Measurements from ENCODE around the gene P2RX7.
"Not testable (repeated sequence)": the region's sequence is repeated elsewhere in the genome, so short reads cannot be mapped to it uniquely, and the experiment has no call there.

The P2RX7 gene

DNA sequence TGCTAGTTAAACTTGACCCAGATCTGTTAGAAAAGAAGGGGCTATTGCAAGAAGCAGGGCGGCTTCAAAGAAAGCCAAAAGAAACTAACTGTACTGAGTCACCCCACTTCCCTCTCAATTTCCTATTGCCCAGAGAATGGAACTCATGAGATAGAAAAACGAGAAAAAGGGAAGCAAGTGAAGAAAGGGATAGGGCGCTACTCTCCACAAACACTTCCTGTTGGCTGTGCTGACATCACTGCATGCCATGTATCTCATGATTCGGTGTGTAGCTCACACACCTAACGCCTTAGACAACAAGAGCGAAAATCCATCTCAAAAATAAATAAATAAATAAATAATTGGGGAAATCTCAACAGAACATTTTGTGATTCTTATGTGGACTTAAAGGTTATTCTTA, 64.2 kb downstream of the P2RX7 start:
- Histone ChIP-seq H3K27me3 (no peaks in the 10 kb centered on the region), H3K27ac (no peak overlapping the region), H3K9me3 (no peaks in the 10 kb centered on the region), H3K4me3 (no peak overlapping the region), H3K36me3 (no peaks in the 10 kb centered on the region), H3K4me1 (no peaks in the 10 kb centered on the region)
- TF ChIP-seq, protein P1, sequence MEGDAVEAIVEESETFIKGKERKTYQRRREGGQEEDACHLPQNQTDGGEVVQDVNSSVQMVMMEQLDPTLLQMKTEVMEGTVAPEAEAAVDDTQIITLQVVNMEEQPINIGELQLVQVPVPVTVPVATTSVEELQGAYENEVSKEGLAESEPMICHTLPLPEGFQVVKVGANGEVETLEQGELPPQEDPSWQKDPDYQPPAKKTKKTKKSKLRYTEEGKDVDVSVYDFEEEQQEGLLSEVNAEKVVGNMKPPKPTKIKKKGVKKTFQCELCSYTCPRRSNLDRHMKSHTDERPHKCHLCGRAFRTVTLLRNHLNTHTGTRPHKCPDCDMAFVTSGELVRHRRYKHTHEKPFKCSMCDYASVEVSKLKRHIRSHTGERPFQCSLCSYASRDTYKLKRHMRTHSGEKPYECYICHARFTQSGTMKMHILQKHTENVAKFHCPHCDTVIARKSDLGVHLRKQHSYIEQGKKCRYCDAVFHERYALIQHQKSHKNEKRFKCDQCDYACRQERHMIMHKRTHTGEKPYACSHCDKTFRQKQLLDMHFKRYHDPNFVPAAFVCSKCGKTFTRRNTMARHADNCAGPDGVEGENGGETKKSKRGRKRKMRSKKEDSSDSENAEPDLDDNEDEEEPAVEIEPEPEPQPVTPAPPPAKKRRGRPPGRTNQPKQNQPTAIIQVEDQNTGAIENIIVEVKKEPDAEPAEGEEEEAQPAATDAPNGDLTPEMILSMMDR (IDR thresholded peaks at IDR 0.05): no peak
- DNase-seq: no peak
- intact Hi-C loops (cut with DNase I; ENCODE audit: low total_unique reads): no loop called here

DNA sequence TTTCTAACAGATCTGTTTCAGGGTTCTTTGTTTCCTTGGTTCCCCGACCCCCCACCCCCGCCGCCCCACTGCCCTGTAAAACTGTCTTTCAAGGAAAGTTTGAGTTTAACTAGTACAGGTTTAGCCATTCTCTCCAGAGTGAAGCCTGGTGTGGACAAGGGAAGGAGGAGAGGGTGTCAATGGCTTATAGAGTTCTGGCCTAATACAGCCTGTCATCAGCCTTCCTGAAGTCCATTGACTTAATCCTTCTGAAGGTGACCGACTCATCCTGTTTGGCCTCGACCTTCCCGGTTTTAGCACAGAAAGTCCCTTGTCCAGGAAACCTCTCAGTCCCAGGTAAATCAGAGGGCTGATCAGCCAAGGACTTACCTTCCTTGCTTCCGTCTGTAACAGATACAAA, 66.3 kb downstream of the P2RX7 start:
- TF ChIP-seq, protein P1 (IDR thresholded peaks at IDR 0.05): no peak
- no peaks in the 10 kb centered on the region for H3K9me3 ChIP-seq
- no peaks in the 10 kb centered on the region for H3K4me1 ChIP-seq
- no peaks in the 10 kb centered on the region for H3K36me3 ChIP-seq
- intact Hi-C loops (cut with DNase I; ENCODE audit: low total_unique reads): no loop called here
- H3K27me3 ChIP-seq: no peaks in the 10 kb centered on the region
- no peak overlapping the region for H3K4me3 ChIP-seq
- DNase-seq: no peak
- H3K27ac ChIP-seq: no peak overlapping the region

GRCh38 chr12:121201140-121201539, 68.5 kb downstream of the P2RX7 start:
- H3K36me3 ChIP-seq; H3K27me3 ChIP-seq; DNase-seq; H3K4me1 ChIP-seq; H3K4me3 ChIP-seq; H3K9me3 ChIP-seq; intact Hi-C loops (cut with DNase I; ENCODE audit: low total_unique reads); H3K27ac ChIP-seq: not testable (repeated sequence)

GRCh38 chr12:121202407-121203355, 70.0 kb downstream of the P2RX7 start:
- no peak for DNase-seq
- no peak overlapping the region for H3K27ac ChIP-seq

GRCh38 chr12:121203482-121203881, 70.8 kb downstream of the P2RX7 start:
- H3K27ac ChIP-seq: no peak overlapping the region
- no peaks in the 10 kb centered on the region for H3K4me1 ChIP-seq
- TF ChIP-seq, protein P1 (IDR thresholded peaks at IDR 0.05): no peak
- H3K36me3 ChIP-seq: no peaks in the 10 kb centered on the region
- H3K4me3 ChIP-seq: no peak overlapping the region
- no peaks in the 10 kb centered on the region for H3K9me3 ChIP-seq
- DNase-seq: no peak
- no peaks in the 10 kb centered on the region for H3K27me3 ChIP-seq
- intact Hi-C loops (cut with DNase I; ENCODE audit: low total_unique reads): no loop called here

More at GRCh38 chr12:121202407-121203355, 70.0 kb downstream of the P2RX7 start:
- H3K27me3 ChIP-seq: no peaks in the 10 kb centered on the region
- H3K4me3 ChIP-seq: no peak overlapping the region
- intact Hi-C loops (cut with DNase I; ENCODE audit: low total_unique reads): no loop called here
- no peaks in the 10 kb centered on the region for H3K36me3 ChIP-seq
- H3K4me1 ChIP-seq: no peaks in the 10 kb centered on the region
- TF ChIP-seq, protein P1 (IDR thresholded peaks at IDR 0.05): no peak
- H3K9me3 ChIP-seq: no peaks in the 10 kb centered on the region

GRCh38 chr12:121205491-121205890, 72.8 kb downstream of the P2RX7 start:
- Histone ChIP-seq H3K27me3 (no peaks in the 10 kb centered on the region), H3K9me3 (no peaks in the 10 kb centered on the region), H3K4me1 (peaks cover 0 to 2% (median under 1%) of the 10 kb centered on the region in 4 donors), H3K4me3 (no peak overlapping the region), H3K36me3 (no peaks in the 10 kb centered on the region), H3K27ac (no peak overlapping the region)
- intact Hi-C loops (cut with DNase I; ENCODE audit: low total_unique reads): no loop called here
- TF ChIP-seq, protein P1 (IDR thresholded peaks at IDR 0.05): no peak
- DNase-seq: no peak

GRCh38 chr12:121208571-121208970, 75.9 kb downstream of the P2RX7 start:
- H3K9me3 ChIP-seq; H3K27me3 ChIP-seq; H3K4me3 ChIP-seq; intact Hi-C loops (cut with DNase I; ENCODE audit: low total_unique reads); DNase-seq; H3K36me3 ChIP-seq; H3K27ac ChIP-seq: not testable (repeated sequence)
- H3K4me1 ChIP-seq: peaks cover 0 to 14% (median 11%) of the 10 kb centered on the region in 4 donors

Measured in tibial artery (tissue), 4 donors.